Erythroblast (primary cell): ENCODE measurements around the gene OR9G4.

Source experiments
- GATA1 ChIP-seq: IDR thresholded peaks from 2 replicates; pipeline ENCODE4 v1.6.1; 2011; ENCODE audit warnings: low read depth, mild to moderate bottlenecking, control low read depth, low read length, moderate library complexity
- POLR2A ChIP-seq: IDR thresholded peaks from 2 replicates; pipeline ENCODE4 v1.6.1; 2011; ENCODE audit warnings: mild to moderate bottlenecking, low read length

GRCh38 chr11:56783448-56784041, 35.0 kb upstream of the OR9G4 start:
- TF ChIP-seq POLR2A (no peak), GATA1 (no peak)
